ENCODE data around the gene DPYSL5.
"Not testable (repeated sequence)": the region's sequence is repeated elsewhere in the genome, so short reads cannot be mapped to it uniquely, and the experiment has no call there.

Gene DPYSL5

DNA sequence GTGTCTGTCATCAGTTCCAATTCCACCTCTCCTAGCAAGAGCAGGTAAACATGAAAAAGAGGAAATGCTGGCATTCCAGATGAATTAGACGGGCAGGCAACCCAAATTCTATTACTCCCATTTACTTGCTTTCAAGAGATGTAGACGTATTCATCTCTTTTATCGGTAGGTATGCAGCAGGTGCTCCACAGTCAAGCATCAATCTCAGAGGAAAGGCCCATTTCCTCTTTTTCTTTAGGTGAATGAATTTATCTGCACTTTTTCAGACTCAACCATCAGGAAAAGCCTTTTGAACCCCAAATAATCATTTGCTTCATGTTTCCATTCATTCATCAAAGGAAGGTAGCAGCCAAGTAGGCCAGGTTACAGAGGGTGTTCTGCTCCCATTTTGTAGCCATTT, 27.9 kb downstream of the DPYSL5 start:
- DNase-seq (ENCODE audit: low spot score), result no peak

DNA sequence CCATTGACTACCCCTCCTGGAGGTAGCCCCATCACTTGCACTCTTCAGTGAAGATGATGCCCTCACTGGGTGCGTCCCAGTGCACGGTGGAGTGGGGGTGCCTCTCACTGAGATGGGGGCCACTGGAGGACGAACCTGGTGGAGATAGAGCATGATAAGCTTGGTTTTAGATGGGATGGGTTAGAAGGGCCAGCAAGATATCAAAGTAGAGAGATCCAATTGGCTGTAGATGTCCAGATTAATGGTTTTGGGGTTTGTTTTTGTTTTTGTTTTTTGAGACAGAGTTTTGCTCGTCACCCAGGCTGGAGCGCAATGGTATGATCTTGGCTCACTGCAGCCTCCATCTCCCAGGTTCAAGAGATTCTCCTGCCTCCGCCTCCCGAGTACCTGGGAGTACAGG, 28.3 kb downstream of the DPYSL5 start:
- DNase-seq (ENCODE audit: low spot score), result no peak

DNA sequence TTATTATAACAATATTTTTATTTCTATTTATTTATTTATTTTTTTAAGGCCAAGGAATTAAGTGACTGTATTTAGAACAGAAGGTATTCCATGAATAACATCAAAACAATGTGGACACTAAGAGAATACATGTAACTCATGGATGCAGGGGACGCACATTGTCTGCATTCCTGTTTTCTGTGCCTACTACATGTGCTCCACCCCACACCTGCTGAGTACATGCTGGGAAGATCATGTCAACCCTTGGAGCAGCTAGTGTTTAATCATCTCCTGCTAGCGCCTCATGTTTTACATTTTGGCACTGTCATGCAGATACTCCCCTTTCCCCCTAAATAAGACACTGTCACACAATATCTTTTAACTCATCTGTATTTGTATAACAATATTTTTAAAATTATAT, 29.3 kb downstream of the DPYSL5 start:
- DNase-seq (ENCODE audit: low spot score), result no peak

DNA sequence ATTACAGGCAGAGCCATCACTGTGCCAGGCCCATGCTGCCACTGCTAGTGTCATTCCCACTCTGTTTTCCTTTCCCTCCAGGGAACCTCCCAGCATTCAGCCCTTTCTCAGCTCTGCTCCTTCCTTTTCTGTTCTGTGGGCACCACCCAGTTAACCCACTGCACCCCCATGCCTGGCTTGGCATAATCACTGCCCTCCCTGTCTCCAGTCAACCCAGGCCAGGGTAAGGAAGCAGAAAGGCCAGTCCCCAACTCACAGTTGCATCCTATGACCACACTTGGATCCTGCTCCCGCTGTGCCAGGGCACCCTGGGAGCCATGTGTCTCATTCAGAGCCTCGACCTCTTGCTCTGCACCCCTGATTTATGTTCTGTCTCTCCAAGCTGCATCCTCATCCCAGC, 32.2 kb downstream of the DPYSL5 start:
- no peak for DNase-seq (ENCODE audit: low spot score)

DNA sequence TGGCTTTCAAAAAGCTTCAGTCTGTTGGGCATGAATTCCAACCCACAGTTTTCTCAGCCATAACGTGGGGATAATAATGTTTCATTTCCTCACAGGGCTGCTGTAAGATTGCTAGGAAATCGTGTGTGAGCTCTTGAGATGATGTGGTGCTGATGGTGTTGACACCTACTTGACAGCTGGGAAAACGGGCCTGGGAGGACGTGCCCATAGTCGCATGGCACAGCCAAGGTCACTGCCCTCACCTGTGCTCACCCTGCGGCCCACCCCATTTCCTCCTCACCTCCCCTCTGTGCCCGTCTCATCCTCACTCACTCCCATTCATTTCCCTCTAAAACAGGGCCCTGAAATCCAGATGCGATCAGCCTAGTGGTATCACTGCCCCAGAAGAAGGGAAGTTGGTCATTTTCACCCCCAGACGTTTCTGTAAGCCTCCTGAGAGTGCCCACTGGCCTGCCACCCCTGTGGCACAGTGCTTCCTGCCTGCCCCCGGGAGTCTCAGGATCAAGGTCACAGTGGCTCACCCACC, 33.0 kb downstream of the DPYSL5 start:
- DNase-seq (ENCODE audit: low spot score), result no peak

DNA sequence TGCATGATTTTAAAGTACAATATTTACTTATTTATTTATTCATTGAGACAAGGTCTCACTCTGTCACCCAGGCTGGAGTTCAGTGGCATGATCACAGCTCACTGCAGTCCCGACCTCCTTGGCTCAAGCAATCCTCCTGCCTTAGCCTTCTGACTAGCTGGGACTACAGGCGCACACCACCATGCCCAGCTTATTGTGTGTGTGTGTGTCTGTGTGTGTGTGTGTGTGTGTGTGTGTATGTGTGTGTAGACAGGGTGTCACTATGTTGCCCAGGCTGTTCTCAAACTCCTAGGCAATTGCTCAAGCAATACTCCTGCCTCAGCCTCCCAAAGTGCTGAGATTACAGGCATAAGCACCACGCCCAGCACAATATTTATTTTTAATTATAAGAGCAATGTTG, 34.3 kb downstream of the DPYSL5 start:
- DNase-seq (ENCODE audit: low spot score), result not testable (repeated sequence)

DNA sequence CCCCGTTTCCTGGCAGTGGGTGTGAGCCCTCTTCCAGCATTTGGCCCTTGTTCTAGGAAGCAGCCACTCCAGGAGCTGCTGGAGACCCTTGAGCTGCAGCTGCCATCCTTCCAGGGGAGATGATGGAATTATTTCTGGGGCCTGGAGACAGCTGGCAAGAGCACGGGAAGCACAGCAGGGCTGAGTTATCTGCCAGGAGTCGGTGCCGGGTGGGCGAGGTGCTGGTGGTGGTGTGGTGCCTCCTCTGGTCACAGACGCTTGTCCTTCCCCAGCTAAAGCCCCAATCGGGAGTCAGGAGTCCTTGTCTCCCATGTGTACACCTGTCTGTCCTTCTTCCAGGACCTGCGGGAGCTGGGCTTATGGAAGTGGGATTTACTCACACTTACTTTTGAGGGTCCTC, 36.0 kb downstream of the DPYSL5 start:
- DNase-seq (ENCODE audit: low spot score), result no peak

DNA sequence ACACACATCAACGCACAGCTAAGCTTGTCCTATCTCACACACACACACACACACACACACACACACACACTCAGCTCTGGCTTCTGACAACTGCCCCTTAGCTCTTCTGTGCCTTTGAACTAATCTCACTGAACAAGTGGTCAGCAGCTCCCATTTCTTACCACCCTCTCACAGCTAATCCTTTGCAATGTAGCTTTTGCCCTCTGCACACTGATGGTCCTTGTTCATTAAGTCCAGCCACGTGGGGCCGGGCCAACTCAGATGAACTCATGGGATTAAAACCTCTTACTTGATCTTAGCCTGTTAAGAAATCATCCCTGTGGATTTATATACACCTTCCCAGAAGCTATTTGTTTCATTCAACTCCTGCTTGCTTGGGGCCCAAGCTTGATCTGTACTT, 36.6 kb downstream of the DPYSL5 start:
- no peak for DNase-seq (ENCODE audit: low spot score)

DNA sequence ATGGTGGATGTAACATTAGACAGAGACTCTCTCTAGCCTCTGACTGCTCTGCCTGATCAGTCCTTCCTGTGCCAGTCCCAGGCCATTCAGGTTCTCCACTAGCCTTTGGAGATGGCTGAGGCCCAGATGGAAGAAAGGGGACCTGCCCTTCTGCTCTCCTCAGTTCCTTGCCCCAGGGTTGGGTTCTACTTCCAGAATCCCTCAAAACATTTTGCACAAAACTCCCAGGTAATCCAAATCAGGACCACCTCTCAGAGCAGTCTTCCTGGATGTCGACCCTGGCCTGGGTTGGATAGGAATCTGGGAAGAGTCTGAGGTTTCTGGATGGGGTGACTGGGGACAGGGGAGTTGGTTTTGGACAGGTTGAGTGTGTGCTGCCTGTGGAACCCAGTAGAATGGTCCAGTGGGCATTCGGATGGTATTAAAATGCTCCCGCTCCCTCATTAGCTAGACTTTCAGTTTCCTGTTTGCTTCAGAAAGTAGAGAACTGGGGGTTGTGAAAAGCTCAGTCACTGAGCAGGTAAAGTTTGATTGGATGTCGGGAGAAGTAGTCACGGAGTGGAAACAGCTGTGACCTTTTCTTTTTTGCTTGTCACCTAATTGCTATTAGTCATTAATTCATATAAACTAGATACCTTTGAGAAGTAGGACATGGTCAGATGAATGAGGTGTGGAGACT, 37.9 kb downstream of the DPYSL5 start:
- DNase-seq (ENCODE audit: low spot score), result no peak

DNA sequence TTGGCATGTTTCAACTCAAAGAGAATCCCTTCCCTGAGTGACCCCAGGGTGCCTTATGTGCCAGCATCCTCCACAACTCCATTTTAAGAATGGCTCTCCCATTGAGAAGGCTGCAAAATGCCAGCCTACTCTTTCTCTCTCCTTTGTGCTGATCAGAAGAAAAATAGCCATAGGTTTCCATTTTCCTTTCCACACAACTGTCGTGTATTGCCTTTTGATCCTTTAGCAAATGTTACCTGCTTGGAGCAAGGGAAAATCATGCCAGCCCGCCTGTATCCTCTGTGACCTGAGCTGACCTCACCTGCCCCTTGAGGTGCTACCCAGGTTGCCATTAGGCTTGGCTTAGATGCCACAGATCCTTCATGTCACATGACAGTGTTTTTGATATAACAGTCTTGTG, 38.8 kb downstream of the DPYSL5 start:
- no peak for DNase-seq (ENCODE audit: low spot score)

DNA sequence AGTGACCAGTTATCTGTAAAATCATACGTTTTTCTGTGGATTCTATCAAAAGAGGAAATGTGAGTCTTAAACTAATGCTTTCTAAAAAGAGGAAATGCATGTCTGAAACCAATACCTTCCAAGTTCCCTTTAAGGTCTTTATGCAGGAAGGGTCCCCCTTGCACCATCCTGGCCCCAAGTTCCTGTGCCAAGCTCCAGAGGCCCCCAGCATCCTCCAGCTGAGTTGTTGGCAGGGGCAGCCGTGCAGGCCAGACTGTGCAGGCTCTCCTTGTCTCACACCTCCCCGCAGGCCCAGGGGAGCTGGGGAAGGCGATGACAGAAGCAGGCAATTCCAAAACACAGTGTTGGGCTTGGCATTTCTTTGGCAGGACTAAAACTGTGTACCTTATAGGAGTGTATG, 39.2 kb downstream of the DPYSL5 start:
- DNase-seq (ENCODE audit: low spot score), result no peak

DNA sequence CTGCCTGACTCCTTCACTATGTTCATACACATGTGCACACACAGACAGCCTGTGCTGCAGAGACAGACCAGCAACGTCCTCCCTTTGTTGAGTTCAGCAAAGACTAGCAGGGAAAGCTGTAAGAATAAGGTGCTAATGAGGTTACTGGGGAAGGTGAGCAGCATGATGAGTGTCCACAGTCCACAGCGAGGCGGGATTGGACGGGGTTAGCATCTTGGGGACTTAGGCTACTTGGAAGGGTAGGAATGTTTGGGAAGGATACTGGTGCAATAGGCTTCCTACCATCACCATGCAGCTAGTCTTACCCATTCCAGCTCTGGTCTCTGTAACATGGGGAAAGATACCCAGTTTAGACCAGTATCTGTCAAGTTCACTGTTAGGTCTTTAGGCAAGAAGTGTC, 41.9 kb downstream of the DPYSL5 start:
- DNase-seq (ENCODE audit: low spot score), result no peak

DNA sequence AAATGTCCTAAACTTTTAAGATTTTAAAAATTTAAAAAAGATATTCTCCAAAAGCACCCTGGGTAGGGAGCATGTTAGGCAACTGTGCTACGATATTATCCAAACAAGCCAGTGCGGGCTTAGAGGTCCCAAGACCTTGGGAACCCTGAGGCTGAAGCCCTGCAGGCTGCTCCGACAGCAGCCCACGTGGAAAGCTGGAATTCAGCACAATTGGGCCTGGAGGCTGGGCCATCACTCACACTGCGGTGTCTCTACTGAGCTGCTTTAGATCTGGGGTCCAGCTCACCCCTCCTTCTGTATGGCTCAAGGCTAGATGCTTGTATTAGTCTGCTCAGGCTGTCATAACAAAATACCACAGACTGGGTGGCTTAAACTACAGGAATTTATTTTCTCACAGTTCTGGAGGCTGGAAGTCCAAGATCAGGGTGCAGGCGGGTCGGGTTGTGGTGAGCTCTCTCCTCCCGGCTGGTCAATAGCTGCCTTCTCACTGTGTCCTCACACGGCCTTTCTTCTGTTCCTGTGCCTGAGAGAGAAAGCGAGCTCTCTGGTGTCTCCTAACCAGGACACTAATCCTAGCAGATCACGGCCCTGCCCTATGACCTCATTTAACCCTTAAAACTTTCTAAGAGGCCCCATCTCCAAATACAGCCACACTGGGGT, 42.5 kb downstream of the DPYSL5 start:
- DNase-seq (ENCODE audit: low spot score), result no peak

DNA sequence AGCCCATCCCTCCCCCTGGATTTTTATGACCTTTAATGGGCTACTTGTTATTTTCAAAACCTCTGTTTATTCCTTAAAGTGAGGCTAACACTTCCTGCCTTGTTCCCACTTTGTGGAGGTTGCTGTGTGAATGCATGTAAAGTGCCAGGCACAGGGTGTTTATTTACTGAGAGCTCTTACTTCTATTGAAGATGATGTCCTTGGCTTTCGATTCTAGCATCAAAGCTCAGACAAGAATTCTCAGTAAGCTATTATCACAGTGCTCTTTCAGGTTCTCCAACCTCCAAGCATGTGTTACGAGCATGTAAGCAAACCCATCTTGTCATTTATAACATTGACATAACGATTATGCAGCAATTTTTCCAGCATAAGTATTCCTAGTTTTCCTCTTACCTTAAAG, 44.2 kb downstream of the DPYSL5 start:
- DNase-seq (ENCODE audit: low spot score), result no peak

DNA sequence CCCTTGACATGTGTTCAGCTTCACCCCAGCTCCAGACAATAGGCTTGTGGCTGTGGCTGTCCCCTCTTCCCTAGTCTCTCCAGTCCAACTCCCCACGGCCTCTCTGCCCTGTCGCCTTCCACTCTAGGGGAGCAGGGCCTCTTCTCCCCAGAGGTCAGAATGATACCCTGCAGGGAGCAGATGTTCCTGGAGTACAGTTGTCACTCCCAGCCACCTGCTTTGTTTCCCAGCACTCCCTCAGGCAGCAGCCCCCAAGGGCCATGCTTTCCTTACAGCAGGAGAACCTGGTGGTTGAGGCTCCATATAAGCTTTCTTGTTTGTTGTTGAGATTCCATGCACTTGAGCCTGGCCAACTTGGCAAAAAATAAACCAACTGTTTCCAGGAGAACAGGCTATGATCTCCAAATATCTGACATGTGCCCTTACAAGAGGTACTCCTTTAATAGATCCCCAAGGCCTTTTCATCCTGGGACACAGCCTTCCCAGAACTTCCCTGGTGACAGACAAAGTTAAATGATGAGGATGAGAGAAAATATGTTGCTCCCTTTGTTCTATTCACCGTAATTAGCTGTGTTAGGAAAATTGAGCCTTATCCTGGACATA, 45.1 kb downstream of the DPYSL5 start:
- DNase-seq (ENCODE audit: low spot score), result no peak

DNA sequence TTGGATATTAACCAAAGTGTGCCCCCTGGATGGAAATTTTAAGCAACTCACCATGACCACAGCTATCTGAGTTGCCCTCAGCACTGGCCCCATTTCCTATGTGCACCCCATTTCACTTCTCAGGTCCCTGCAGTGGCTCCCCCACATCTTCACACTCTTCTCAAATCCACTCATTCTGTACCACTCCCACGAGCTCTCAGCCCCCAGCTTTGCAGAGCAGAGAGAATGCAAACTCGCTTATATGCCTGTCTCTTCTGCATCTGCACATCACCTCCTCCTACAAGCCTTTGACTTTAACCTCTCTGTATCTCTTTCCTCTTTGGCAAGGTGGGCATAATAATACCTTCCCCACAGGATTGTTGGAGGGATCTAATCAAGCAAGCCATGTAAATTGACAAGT, 46.2 kb downstream of the DPYSL5 start:
- no peak for DNase-seq (ENCODE audit: low spot score)

DNA sequence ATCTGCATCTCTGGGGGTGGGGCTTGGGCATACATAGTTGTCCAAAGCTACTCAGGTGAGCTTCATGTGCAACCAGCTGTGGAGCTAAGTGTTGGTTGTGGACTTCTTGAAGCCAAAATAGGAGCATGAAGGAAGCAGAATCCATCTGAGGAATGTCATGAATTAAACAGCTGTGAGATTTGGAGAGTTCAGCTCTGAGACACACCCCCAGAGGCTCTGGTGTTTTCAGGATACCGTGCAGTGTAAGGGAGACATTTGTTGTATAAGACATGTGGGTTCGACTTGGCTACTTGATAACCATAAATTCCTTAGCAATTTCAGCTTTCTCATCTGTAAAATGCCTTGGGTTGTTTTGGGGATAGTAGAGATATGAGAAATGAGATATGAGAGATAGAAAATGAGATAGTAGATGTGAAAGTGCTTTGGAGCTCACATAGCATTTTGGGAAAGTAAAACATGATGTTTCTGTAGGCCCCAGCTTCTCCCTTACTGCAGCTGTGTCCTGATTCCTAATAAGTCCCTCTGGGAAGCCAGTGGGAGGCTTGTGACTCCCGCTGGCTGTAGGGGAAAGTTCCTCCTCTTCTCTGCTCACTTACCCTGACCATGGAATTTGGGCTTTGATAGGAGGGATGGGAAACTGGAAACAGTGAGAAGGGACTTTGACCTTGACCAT, 50.0 kb downstream of the DPYSL5 start:
- no peak for DNase-seq (ENCODE audit: low spot score)

DNA sequence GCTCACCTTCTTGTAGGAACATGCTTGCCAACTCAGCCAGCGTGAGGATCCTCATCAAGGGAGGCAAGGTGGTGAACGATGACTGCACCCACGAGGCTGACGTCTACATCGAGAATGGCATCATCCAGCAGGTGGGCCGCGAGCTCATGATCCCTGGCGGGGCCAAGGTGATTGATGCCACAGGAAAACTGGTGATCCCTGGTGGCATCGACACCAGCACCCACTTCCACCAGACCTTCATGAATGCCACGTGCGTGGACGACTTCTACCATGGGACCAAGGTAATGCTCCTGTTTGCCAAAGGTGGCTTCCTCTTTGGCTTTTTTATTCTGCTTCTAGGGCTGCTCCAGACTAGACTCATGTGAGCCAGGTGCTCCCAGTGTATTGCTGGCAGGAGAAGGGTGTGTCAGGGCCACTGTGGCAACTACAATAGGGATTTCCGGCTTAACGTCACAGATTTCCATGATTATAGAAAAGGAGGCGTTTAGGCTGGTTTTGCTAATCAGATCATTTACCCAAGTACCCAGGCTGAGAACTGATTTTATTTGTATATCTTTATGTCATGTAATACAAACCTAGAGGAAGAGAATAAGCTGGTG, 50.6 kb downstream of the DPYSL5 start:
- DNase-seq (ENCODE audit: low spot score), result no peak

DNA sequence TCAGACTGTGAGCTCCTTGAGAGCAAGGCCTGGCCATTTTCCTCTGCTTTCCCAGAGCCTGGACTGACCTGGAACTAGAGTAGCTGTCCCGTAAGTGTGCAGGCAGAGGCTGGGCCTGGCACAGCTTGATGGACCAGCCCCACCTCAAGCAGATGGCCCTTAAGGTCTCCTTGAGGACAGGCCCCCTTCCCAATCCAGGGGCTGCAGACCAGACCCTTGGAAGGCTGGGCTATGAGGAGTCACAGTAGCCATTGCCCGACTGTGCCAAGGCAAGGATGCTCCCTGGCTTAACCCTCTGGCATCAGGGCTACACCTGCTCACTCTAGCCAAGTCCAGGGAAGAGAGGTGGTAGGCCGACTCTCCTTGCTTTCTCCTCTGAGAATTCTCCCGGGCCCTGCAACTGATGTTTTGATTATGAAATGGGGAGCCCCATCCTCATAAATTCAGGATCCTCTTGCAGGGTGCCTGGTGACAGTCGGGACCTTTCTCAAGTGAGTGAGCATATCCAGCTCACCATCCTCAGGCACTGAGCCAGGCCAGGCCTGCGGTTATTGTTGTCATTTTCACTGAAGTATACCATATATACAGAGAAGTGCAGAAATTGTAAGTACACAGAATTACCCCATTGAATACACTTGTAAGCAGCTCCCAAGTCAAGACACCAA, 51.7 kb downstream of the DPYSL5 start:
- DNase-seq (ENCODE audit: low spot score), result no peak

DNA sequence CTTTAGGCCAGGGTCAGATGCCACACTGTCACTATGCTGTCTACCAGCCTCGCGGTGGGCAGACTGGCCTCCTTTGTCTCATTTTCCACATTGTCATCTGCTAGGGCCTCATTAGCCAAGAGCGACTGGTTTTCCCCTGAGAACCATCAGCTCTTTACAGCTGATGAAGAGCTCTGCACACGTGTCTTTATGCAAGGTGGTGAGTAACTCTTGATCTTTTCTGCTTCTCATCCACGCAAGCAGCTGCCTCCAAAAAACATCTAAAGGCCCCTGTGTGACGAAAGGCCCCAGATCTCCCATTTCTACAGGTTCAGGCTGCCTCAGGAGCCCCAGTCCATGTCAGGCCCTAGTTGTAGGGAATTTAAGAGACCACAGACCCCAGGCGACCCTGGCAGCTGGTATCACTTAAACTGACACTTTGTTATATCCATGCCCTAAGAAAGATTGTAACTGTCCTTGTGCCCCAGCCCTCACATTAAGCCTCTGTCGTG, 52.9 kb downstream of the DPYSL5 start:
- no peak for DNase-seq (ENCODE audit: low spot score)

DNA sequence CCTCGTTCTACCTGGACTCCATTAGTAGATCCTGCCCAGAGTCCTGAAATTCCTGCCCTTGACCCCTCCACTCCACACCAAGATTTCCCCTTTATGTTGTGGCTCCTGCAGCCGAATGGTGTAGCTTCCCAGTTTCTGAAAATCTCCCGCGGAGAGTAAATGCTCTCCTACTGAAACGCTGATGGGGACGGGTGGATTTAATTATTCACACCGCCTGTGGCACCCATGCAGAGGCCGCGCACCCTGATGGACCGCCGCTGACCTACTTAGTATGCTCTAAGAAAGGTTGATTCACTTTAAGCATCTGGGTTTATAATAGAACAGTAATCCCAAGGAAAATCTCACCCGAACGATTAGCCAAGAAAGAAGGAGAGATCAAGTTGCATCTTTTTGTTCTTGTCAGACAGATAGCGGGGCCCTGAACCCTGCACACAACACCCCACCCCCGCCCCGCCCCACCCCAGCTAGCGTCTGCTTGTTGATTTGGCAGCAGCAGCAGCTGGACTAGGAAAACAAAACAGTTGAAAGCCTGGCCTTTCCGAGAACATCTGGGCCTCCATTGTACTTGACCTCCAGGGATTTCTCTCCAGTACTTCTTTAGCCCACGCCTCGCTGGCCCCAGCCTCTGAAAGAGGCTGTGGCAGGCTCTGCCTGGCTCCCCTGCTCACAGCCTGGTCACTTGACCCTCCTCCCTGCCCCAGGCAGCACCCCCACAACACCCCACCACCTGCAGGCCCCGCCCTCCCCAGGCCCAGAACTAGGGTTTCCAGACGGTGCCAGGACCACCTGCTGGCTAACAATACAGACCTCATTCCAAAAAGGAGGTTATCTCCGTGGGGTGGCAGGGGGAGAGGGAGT, 53.6 kb downstream of the DPYSL5 start:
- no peak for DNase-seq (ENCODE audit: low spot score)

Measured in kidney capillary endothelial cell (primary cell).